Stimulated activated CD4-positive, alpha-beta T cell treated with anti-CD3 and anti-CD28 coated beads, Interleukin-2, amount 100 ng/mL, for 48 hours (primary cell): Measurements from ENCODE around the gene TBPL2.
"Not testable (repeated sequence)": the region's sequence is repeated elsewhere in the genome, so short reads cannot be mapped to it uniquely, and the experiment has no call there.

Source experiments
- DNase-seq, 2 donors: peaks; one replicate each; pipeline ENCODE4 v3.0.0-alpha.2; 2020

Gene TBPL2

GRCh38 chr14:55438066-55438683 is 2.2 kb downstream of the TBPL2 start:
- no peak for DNase-seq

GRCh38 chr14:55436931-55437330 is 3.5 kb downstream of the TBPL2 start:
- DNase-seq: no peak

- DNase-seq: no peak
Observed at GRCh38 chr14:55436519-55436918, 3.9 kb downstream of the TBPL2 start.

GRCh38 chr14:55434805-55435174 is 5.6 kb downstream of the TBPL2 start:
- no peak for DNase-seq

GRCh38 chr14:55433880-55434804 is 6.3 kb downstream of the TBPL2 start:
- no peak for DNase-seq

GRCh38 chr14:55432628-55433027 is 7.8 kb downstream of the TBPL2 start:
- no peak for DNase-seq

- peak in 1 of 2 donors; percentile 19 for DNase-seq
Observed at GRCh38 chr14:55430024-55430690, 10.3 kb downstream of the TBPL2 start.

GRCh38 chr14:55427439-55427838 is 13.0 kb downstream of the TBPL2 start:
- DNase-seq: no peak

- no peak for DNase-seq
Observed at GRCh38 chr14:55426891-55427290, 13.5 kb downstream of the TBPL2 start.

GRCh38 chr14:55425091-55425490 is 15.3 kb downstream of the TBPL2 start:
- no peak for DNase-seq

GRCh38 chr14:55423969-55424368 is 16.4 kb downstream of the TBPL2 start:
- no peak for DNase-seq

- not testable (repeated sequence) for DNase-seq
Observed at GRCh38 chr14:55422338-55422737, 18.1 kb downstream of the TBPL2 start.

- DNase-seq: no peak
Observed at GRCh38 chr14:55419663-55420062, 20.8 kb downstream of the TBPL2 start.

- no peak for DNase-seq
Observed at GRCh38 chr14:55418411-55418810, 22.0 kb downstream of the TBPL2 start.

GRCh38 chr14:55417955-55418354 is 22.5 kb downstream of the TBPL2 start:
- DNase-seq: no peak

GRCh38 chr14:55416866-55417265 is 23.6 kb downstream of the TBPL2 start:
- DNase-seq: peak; percentile 23 to 28

GRCh38 chr14:55414551-55414950 is 25.9 kb downstream of the TBPL2 start:
- no peak for DNase-seq

- no peak for DNase-seq
Observed at GRCh38 chr14:55412676-55413075, 27.7 kb downstream of the TBPL2 start.

GRCh38 chr14:55411426-55412389 is 28.7 kb downstream of the TBPL2 start, which contains the start of gene ATG14:
Gene ATG14 (minus strand): TSS chr14:55411830. CDS start chr14:55411822, 8 bp downstream.
- DNase-seq: peak; percentile 57 to 61

GRCh38 chr14:55410876-55411275 is 29.5 kb downstream of the TBPL2 start:
- DNase-seq: no peak

- DNase-seq: no peak
Observed at GRCh38 chr14:55404173-55404854, 36.1 kb downstream of the TBPL2 start.

- DNase-seq: no peak
Observed at GRCh38 chr14:55401751-55402150, 38.7 kb downstream of the TBPL2 start.
